Measurements from ENCODE around the gene MPPED1.

MPPED1 gene

GRCh38 chr22:43393844-43394474, 17.9 kb upstream of the MPPED1 start:
- no peaks in the 10 kb centered on the region for H3K36me3 Mint-ChIP-seq (ENCODE audit: low read depth)
- no peak overlapping the region for H3K27ac Mint-ChIP-seq
- H3K4me1 Mint-ChIP-seq, result peaks cover 16% of the 10 kb centered on the region

GRCh38 chr22:43395086-43395695, 16.6 kb upstream of the MPPED1 start:
- no peaks in the 10 kb centered on the region for H3K9me3 Mint-ChIP-seq
- H3K27me3 Mint-ChIP-seq (ENCODE audit: low read depth, poor library complexity), result peaks cover 17% of the 10 kb centered on the region
- no peak overlapping the region for H3K27ac Mint-ChIP-seq
- no peak for DNase-seq
- no peaks in the 10 kb centered on the region for H3K36me3 Mint-ChIP-seq (ENCODE audit: low read depth)
- peaks cover 16% of the 10 kb centered on the region for H3K4me1 Mint-ChIP-seq
- no peak for TF ChIP-seq CTCF (IDR thresholded peaks at IDR 0.05)
- no peak overlapping the region for H3K4me3 Mint-ChIP-seq

More at GRCh38 chr22:43393844-43394474, 17.9 kb upstream of the MPPED1 start:
- Mint-ChIP-seq H3K27me3 (ENCODE audit: low read depth, poor library complexity) (peaks cover 21% of the 10 kb centered on the region), H3K9me3 (no peaks in the 10 kb centered on the region), H3K4me3 (peak overlapping the region; percentile 25)
- TF ChIP-seq CTCF (IDR thresholded peaks at IDR 0.05), result no peak
- DNase-seq, result no peak

- DNase-seq, result no peak
- Mint-ChIP-seq H3K9me3 (no peaks in the 10 kb centered on the region), H3K27ac (no peak overlapping the region), H3K4me1 (peaks cover 16% of the 10 kb centered on the region), H3K27me3 (ENCODE audit: low read depth, poor library complexity) (peaks cover 14% of the 10 kb centered on the region), H3K36me3 (ENCODE audit: low read depth) (no peaks in the 10 kb centered on the region), H3K4me3 (no peak overlapping the region)
- TF ChIP-seq CTCF (IDR thresholded peaks at IDR 0.05), result no peak
Measured at GRCh38 chr22:43396321-43396933, 15.4 kb upstream of the MPPED1 start.

- H3K4me3 Mint-ChIP-seq, result no peak overlapping the region
- peaks cover 16% of the 10 kb centered on the region for H3K4me1 Mint-ChIP-seq
- peak overlapping the region; percentile 78 for H3K27ac Mint-ChIP-seq
- TF ChIP-seq CTCF (IDR thresholded peaks at IDR 0.05), result no peak
- no peaks in the 10 kb centered on the region for H3K9me3 Mint-ChIP-seq
- no peaks in the 10 kb centered on the region for H3K36me3 Mint-ChIP-seq (ENCODE audit: low read depth)
- H3K27me3 Mint-ChIP-seq (ENCODE audit: low read depth, poor library complexity), result peaks cover 14% of the 10 kb centered on the region
- DNase-seq, result no peak
Measured at GRCh38 chr22:43396934-43397457, 14.8 kb upstream of the MPPED1 start.

- Mint-ChIP-seq H3K4me3 (no peak overlapping the region), H3K27me3 (ENCODE audit: low read depth, poor library complexity) (peaks cover 14% of the 10 kb centered on the region), H3K9me3 (no peaks in the 10 kb centered on the region), H3K36me3 (ENCODE audit: low read depth) (no peaks in the 10 kb centered on the region), H3K27ac (no peak overlapping the region), H3K4me1 (peaks cover 11% of the 10 kb centered on the region)
- DNase-seq, result no peak
- TF ChIP-seq CTCF (IDR thresholded peaks at IDR 0.05), result no peak
Measured at GRCh38 chr22:43397766-43398165, 14.0 kb upstream of the MPPED1 start.
